HG02763 (cell line): Measurements from ENCODE around the gene FAM72C.
A peak's percentile ranks its signal among the peaks of the same experiment; 100 is the strongest.
"Not testable (repeated sequence)": the region's sequence is repeated elsewhere in the genome, so short reads cannot be mapped to it uniquely, and the experiment has no call there.

Experiments
- ATAC-seq: cut with Tn5 transposase; IDR thresholded peaks from one replicate; pipeline ENCODE4 v1.9.1; 2021; ENCODE audit warnings: mild to moderate bottlenecking, moderate library complexity; ENCODE audit not compliant: unreplicated experiment

The FAM72C gene

DNA sequence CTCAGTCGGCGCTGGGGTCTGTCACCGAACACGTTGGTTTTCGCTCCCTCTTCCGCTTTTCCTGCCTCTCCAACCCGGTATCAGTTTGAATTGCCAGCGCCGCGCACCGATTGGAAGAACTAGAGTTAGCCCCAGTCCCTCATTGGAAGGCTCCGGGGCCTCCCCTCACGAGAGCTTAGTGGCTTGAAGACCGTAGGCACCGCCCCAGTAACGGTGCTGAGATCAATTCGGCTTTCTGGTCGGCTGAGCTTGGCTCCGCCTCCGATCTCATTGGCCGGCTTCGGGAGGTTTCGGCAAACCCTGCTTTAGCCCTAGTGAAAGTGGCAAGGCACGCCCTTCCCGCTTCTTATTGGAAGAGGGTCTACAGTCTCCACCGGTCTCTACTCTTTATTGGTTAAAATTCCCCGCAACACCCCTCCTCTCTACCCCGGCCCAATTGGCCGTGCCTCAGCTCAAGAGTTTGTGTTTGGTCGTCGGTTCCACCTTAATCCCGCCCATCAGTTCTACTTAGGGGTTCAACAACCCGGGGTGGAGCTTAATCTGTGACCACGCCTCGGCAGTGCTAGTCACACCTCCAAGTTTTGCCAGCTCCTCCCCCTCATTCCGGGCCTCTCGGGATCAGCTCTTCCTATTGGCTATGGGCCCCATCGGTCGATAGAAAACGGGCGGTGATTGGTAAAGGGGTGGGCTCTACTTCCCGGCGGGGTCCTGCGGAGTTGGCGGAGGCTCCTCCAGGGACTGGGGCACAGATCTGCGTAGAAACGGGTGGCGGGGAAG, at the start of gene FAM72C:
Gene FAM72C (minus strand): TSS at position 63 of the 777 bp plus-strand sequence. CDS start 845 bp downstream, outside the sequence.
- ATAC-seq, result peak; percentile 84

- not testable (repeated sequence) for ATAC-seq
Measured at GRCh38 chr1:144020001-144020738, 48.4 kb upstream of the FAM72C start.

GRCh38 chr1:144019101-144019500, 47.3 kb upstream of the FAM72C start:
- ATAC-seq, result not testable (repeated sequence)

- ATAC-seq, result not testable (repeated sequence)
Measured at GRCh38 chr1:144015180-144015966, 43.6 kb upstream of the FAM72C start.

DNA sequence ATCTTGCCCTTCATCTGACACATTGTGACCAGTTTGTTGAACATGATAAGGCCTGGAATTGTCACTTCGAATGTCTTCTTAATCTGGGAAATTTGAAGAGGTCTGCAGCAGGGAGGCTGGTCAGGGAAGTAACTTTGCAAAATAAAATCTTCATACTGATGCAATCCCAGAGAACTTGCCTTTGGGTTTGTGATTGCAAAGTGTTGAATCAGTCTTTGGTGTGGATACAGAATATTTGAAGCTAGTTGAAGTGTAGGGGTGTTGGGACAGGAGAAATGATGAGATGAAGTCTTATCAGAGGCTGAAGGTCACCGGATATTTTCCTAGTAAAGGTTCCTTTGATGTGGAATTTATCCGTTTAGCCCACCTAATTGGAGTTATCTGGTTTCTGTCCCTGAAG, 42.7 kb upstream of the FAM72C start:
- not testable (repeated sequence) for ATAC-seq

- not testable (repeated sequence) for ATAC-seq
Measured at GRCh38 chr1:144014121-144014520, 42.3 kb upstream of the FAM72C start.

DNA sequence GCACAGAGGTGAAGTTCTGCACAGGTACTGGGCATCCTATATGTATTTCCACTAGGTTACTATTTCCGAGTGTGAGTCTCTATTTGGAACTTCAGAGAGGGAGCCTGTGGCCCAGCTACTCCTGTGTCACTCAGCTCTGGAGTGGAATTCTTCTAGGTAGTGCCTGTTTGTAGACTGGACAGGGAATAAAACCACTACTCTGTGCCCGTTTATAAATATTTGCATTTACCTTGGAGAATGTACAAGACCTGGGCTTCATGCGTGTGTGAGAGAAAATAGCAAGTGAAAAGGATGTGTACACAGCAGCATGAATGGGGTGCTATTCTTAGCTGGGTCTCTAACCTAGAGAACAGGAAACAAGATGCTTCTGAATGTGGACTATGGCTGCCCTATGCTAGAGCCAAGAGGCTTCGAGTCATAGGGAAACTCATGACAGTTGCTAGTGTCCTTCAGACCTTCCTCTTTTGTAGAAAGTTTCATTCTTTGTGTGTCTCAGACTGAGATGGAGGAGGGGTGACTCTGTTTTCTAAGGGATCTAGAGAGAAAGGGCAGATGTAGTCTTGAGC, 40.5 kb upstream of the FAM72C start:
- peak; percentile 99 for ATAC-seq

- ATAC-seq, result peak; percentile 35
Measured at GRCh38 chr1:144009410-144009809, 37.6 kb upstream of the FAM72C start.

- not testable (repeated sequence) for ATAC-seq
Measured at GRCh38 chr1:144004259-144004658, 32.5 kb upstream of the FAM72C start.

DNA sequence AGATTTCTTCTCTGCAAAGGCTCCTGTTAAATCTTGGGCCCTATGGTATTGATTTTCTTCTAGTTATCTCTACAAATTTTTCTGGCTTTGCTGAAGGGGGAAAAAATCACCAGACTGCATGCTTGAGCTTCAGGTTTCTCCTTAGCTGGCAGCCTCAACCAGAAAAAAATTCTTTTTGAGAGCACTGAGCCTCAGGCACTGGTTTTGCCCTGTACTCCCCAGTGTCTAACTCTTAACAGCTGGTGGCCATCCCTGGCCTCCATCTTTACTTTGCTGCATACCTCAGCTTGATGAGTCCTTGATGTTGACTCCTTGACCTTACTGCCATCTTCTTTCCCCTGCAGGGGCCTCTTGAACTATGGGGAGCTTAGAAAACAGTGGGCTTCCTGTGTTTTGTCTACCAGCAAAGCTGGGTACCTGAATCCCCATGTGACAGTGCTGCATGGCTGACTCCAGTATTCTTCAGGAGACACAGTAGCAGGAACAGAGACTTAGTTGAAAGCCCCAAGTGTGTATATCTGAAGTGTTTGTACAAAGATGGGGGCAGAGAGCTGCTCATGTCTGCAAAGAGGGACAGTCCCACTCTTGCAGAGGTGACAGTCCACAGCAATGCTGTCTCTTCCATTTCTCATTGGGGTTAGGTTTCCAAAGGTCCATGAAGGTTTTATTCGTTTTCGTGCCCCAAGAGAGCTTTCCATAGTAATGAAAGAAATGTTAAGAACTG, 31.7 kb upstream of the FAM72C start:
- not testable (repeated sequence) for ATAC-seq

GRCh38 chr1:144002141-144002881, 30.5 kb upstream of the FAM72C start:
- ATAC-seq, result peak; percentile 78

DNA sequence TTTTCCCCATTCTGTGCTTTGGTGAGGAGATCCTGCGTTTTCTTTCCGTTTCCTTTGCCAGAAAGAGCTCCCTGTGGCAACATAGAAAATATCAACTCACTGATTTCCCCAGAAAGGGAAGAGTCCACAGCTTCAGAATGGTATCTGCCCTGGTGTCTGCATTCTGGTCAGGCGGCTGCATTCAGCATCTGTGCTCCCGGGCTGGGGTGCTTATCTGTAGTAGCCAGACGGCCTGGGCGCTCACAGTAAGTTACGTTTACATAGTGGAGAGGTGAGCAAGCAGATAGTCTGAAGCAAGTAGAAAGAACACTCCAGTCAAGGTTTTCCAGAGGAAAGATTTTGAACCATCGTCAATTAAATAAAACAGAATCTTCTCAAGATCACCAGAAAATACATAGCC, 29.3 kb upstream of the FAM72C start:
- ATAC-seq, result not testable (repeated sequence)

GRCh38 chr1:143996020-143996419, 24.2 kb upstream of the FAM72C start:
- ATAC-seq, result not testable (repeated sequence)

DNA sequence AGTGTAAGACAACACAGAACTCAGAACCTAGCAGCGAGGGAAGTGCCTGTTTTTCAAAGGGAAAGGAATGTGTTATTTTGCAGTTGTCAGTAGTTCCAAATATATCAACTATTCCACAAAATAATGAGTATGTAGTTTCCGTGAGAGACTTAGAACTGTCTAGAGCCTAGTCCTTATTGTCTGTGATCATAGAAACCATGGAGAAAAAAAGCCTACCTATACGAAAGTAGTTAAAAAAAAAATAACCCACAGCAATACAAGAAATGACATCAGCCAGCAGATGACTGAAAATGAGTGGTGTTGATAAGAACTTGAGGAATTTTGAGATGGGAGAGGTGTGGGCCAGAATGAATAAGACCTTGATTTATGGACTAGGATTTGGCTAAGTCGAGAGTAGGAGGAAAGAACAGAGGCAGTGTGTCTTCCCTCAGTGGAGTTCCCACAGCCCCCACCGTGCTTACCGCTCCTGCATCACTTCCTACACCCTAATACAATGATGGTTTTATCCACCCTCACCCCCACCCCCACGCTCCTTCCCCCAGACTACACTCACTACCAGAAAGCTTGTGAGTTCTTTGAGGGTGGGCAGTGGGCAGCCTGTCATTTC, 21.6 kb upstream of the FAM72C start:
- ATAC-seq, result not testable (repeated sequence)

DNA sequence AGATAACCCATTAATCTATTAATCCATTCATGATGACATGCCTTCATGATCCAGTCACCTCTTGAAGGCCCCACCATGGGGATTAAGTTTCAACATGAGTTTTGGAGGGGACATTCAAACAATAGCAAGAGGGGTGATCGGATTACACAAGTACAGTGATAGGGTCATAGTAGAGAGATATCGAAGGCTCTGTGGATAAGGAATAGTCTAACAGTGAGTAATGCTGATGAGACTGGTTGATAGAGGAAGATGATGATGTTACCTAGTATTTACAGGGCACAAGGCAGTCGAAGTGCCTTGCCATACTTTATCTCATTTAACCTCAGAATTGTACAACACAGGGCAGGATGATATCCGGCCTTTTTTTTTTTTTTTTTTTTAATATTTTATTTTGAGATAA, 18.9 kb upstream of the FAM72C start:
- not testable (repeated sequence) for ATAC-seq

DNA sequence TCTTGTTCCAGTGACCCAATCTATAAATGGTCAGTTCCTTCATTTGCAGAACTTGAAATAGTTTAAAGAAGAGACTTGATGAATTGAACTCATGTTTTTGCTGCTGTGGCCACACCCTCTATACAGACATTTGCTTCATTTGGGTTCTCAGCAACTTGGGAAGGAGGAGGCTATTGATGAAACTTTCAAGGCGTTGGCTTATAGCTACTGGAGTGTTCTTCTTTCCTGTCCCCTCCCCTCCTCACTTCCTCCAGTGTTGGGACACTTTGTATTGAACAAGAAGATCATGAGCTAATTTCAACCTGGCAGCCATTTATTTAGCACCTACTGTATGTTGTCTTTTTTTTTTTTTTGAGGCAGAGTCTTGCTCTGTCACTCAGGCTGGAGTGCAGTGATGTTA, 17.9 kb upstream of the FAM72C start:
- ATAC-seq, result not testable (repeated sequence)

- ATAC-seq, result not testable (repeated sequence)
Measured at GRCh38 chr1:143989427-143989712, 17.6 kb upstream of the FAM72C start.

DNA sequence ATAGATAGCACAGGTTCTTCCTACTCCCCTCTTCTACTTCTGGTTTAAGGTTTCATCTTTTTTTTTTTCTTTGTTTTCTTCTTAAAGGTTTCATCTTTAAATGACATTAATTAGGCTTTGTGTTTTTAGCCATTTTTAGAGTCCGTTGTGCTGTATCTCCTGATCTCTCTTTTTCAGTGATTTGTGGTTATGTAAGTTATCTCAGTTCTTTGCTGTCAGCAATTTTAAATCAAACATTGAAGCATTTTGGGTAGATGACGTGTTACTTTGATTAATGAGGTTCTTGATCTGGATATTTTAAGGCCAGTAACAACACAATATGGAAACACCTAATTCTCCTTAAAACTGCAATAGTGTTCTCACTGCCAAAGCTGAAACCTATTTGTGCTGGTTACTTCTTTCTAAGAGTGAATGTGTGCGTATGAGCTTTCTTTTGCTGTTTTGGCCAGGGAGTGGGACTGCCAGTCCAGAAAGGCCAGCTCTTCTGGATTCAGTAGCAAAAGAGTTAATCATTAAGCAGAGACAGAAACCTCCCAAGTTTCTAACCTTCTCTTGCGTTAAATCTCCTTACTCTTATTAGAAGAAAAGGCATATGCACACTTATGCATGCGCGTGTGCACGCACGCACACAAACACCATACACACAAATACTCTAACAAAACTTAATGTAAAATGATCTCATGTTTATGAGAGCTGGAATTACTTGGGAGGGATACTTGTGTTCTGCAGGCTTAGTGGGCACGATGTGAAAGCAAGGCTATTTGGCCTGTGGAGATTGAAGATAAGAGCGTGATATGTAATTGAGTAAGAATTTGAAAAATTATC, 17.0 kb upstream of the FAM72C start:
- ATAC-seq, result not testable (repeated sequence)
